ENCODE results near the gene GIPC1. TPM values are rescaled to one million over a fixed set of nuclear protein-coding genes. Genes with fewer than 3 reads are reported as not detected.

The GIPC1 gene
- total and polyA plus RNA-seq, 9 of the 15 experiments (the other 6 are each of a cell fraction or from before 2014, with no cell fraction given), result 0.49 to 54.7 (median 24.8) TPM

- no peak for TF ChIP-seq NFE2L1 (tag; IDR thresholded peaks at IDR 0.05; ENCODE audit: borderline replicate concordance, low read depth)
- TF ChIP-seq ZNF280A (IDR thresholded peaks at IDR 0.05; ENCODE audit: low read depth, partially characterized antibody), result no peak
- no peak for TF ChIP-seq CSDE1 (IDR thresholded peaks at IDR 0.05)
- no peak for TF ChIP-seq MTF1 (CRISPR knock-in tag; IDR thresholded peaks at IDR 0.05; ENCODE audit: borderline replicate concordance)
- TF ChIP-seq KLF16 (IDR thresholded peaks at IDR 0.05), result 0 out of 2 replicates have a peak, but pooled peaks have one; percentile 11
- no peak for TF ChIP-seq ETS2 (tag; IDR thresholded peaks at IDR 0.05; ENCODE audit: borderline replicate concordance, poor library complexity, severe bottlenecking)
- TF ChIP-seq NUFIP1 (IDR thresholded peaks at IDR 0.05; ENCODE audit: partially characterized antibody), result no peak
- TF ChIP-seq ZBTB43 (CRISPR knock-in tag; IDR thresholded peaks at IDR 0.05), result no peak
- no peak for TF ChIP-seq JUN (IDR thresholded peaks at IDR 0.05; ENCODE audit: borderline replicate concordance, low read depth, low read length)
- no peak for TF ChIP-seq JUN (CRISPR knock-in tag; IDR thresholded peaks at IDR 0.05; ENCODE audit: borderline replicate concordance)
- TF ChIP-seq NCOA2 (IDR thresholded peaks at IDR 0.05; ENCODE audit: partially characterized antibody in 2 of 2), result no peak
- no peak for TF ChIP-seq PATZ1 (CRISPR knock-in tag; IDR thresholded peaks at IDR 0.05; ENCODE audit: borderline replicate concordance)
- no peak for TF ChIP-seq ZNF431 (CRISPR knock-in tag; IDR thresholded peaks at IDR 0.05)
- TF ChIP-seq PKNOX1 (IDR thresholded peaks at IDR 0.05), result no peak
Measured at GRCh38 chr19:14472202-14472938, 23.6 kb downstream of the GIPC1 start (continued).

Data from K562 (cell line).